NT2/D1 (cell line): ENCODE results near the gene C1orf115.

Experiments
- SUZ12 ChIP-seq: IDR thresholded peaks from 2 replicates; pipeline ENCODE4 v1.6.1; 2011; ENCODE audit not compliant: insufficient read length, insufficient read depth; ENCODE audit errors: extremely low read depth
- YY1 ChIP-seq: IDR thresholded peaks from 2 replicates; pipeline ENCODE4 v1.6.1; 2011; ENCODE audit not compliant: insufficient read length, insufficient read depth
- ZNF274 ChIP-seq: IDR thresholded peaks from 2 replicates; pipeline ENCODE4 v1.6.1; 2011; ENCODE audit warnings: mild to moderate bottlenecking, low read depth, low read length

DNA sequence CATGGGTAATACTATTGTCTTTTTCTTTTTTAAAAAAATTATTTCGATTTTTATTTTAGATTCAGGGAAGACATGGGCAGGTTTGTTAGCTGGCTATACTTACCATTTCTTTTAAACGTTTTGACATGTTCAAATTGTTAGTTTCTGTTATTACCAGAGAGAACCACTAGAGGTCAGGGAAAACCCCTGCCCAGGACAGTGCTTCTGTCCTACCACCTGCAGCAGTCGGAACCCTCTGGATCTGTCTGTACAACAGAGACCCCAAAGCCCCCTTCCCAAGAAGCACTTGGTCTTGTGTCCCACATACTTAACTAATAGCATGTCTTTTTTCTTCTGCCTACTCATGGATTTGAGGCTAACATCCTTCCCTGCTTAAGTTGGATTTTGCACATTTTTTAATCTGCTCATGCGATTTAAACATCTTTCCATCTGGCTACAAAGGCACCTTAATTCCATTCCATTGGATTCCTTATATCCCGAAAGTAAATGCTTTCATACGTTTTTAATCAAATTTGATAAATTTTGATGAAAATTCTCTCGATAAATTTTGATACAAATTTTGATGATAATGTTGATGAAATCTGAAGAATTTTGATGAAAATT lies 10.0 kb upstream of the C1orf115 start:
- TF ChIP-seq YY1 (no peak), ZNF274 (no peak), SUZ12 (no peak)
